ENCODE data around the gene PCK2. TPM values are rescaled to one million over a fixed set of nuclear protein-coding genes. Genes with fewer than 3 reads are reported as not detected.

The PCK2 gene
- total and polyA plus RNA-seq, 2 of the 13 experiments (the other 11 are each of a cell fraction or from before 2014, with no cell fraction given), result 129 to 272 TPM

DNA sequence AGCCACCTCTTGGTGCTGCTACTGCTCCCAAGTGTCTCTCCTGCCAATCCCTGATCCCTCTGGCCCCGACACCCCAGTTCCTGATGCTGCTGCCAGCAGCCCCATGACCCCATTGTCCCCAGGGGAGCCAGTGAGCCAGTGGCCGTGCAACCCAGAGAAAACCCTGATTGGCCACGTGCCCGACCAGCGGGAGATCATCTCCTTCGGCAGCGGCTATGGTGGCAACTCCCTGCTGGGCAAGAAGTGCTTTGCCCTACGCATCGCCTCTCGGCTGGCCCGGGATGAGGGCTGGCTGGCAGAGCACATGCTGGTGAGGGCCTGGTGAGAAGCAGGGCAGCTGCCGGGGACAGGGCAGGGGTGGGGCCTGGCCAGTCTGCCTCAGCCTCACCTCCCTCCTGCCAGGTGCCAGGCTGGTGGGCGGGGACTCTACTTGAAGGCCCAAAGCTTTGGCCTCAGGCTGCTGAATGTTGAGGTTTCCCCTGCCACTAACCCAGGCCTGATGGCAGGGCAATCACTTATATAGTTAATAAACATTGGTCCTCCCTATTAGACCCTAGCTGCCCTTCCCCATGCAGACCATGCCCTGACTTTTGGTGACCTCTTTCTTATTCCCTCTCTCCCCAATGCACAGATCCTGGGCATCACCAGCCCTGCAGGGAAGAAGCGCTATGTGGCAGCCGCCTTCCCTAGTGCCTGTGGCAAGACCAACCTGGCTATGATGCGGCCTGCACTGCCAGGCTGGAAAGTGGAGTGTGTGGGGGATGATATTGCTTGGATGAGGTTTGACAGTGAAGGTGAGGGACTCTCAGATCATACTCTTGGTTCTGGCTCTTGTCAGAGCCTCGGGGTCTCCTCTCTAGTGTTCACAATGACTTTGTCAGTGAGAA is 5.1 kb downstream of the PCK2 start (continued):
- TF ChIP-seq, protein P1, sequence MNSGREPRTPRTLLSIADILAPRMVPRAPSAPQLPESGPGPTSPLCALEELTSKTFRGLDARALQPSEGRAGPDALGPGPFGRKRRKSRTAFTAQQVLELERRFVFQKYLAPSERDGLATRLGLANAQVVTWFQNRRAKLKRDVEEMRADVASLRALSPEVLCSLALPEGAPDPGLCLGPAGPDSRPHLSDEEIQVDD (CRISPR knock-in tag; IDR thresholded peaks at IDR 0.05; ENCODE audit: borderline replicate concordance), result 0 out of 2 replicates have a peak, but pooled peaks have one; percentile 39
- TF ChIP-seq CAMTA2 (CRISPR knock-in tag; IDR thresholded peaks at IDR 0.05; ENCODE audit: borderline replicate concordance) (0 out of 2 replicates have a peak, but pooled peaks have one; percentile 71), ZNF782 (CRISPR knock-in tag; IDR thresholded peaks at IDR 0.05; ENCODE audit: borderline replicate concordance) (peak; percentile 64; the same call in 1 of the 2 replicates), ATM (IDR thresholded peaks at IDR 0.05; ENCODE audit: borderline replicate concordance) (no peak), ZNF562 (CRISPR knock-in tag; IDR thresholded peaks at IDR 0.05; ENCODE audit: borderline replicate concordance) (no peak), ZSCAN29 (CRISPR knock-in tag; conservative IDR thresholded peaks at IDR 0.05) (no peak), MEIS2 (CRISPR knock-in tag; IDR thresholded peaks at IDR 0.05) (peak; percentile 27; the same call in 1 of the 2 replicates), SALL2 (CRISPR knock-in tag; IDR thresholded peaks at IDR 0.05) (peak; percentile 58; the same call in 1 of the 2 replicates), ZNF703 (CRISPR knock-in tag; IDR thresholded peaks at IDR 0.05; ENCODE audit: borderline replicate concordance) (no peak), ZNF558 (CRISPR knock-in tag; IDR thresholded peaks at IDR 0.05; ENCODE audit: borderline replicate concordance) (no peak), ZSCAN5A (CRISPR knock-in tag; IDR thresholded peaks at IDR 0.05; ENCODE audit: borderline replicate concordance) (no peak)
- TF ChIP-seq, protein P2, sequence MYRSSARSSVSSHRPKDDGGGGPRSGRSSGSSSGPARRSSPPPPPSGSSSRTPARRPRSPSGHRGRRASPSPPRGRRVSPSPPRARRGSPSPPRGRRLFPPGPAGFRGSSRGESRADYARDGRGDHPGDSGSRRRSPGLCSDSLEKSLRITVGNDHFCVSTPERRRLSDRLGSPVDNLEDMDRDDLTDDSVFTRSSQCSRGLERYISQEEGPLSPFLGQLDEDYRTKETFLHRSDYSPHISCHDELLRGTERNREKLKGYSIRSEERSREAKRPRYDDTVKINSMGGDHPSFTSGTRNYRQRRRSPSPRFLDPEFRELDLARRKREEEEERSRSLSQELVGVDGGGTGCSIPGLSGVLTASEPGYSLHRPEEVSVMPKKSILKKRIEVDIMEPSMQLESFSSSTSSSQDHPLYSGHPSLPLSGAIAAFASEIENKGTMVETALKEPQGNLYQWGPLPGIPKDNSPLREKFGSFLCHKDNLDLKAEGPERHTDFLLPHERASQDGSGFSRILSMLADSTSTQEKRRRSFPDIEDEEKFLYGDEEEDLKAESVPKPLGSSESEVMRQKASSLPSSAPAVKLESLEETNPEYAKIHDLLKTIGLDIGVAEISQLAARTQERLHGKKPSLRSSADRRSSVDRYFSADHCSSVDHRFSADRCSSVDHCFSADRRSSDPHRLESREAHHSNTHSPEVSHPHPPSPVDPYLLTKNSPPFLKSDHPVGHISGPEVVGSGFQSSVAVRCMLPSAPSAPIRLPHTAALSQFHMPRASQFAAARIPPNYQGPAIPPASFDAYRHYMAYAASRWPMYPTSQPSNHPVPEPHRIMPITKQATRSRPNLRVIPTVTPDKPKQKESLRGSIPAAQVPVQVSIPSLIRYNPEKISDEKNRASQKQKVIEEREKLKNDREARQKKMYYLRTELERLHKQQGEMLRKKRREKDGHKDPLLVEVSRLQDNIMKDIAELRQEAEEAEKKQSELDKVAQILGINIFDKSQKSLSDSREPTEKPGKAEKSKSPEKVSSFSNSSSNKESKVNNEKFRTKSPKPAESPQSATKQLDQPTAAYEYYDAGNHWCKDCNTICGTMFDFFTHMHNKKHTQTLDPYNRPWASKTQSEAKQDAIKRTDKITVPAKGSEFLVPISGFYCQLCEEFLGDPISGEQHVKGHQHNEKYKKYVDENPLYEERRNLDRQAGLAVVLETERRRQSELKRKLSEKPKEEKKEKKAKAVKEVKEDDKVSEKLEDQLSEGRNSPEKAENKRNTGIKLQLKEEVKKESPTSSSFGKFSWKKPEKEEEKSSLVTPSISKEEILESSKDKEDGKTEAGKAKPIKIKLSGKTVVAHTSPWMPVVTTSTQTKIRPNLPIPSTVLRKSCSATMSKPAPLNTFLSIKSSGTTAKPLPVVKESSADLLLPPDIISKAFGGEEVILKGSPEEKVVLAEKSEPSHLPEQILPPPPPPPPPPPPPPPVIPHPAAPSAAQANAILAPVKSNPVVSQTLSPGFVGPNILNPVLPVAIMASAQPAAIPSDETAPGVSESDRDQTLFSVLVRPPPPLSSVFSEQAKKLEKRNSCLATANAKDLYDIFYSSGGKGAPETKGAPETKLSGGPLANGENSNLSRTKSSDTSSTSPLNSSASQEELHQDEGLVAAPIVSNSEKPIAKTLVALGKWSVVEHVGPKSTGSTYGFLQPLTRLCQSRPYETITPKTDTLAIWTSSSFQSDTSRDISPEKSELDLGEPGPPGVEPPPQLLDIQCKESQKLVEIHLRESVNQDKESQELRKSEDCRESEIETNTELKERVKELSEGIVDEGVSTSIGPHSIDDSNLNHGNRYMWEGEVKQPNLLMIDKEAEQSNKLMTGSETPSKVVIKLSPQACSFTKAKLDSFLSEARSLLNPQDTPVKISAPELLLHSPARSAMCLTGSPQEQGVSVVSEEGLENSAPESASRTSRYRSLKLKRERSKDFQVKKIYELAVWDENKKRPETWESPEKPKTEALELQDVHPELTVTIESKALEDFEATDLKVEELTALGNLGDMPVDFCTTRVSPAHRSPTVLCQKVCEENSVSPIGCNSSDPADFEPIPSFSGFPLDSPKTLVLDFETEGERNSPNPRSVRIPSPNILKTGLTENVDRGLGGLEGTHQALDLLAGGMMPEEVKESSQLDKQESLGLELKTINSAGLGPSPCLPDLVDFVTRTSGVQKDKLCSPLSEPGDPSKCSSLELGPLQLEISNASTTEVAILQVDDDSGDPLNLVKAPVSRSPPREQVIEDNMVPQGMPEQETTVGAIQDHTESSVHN (CRISPR knock-in tag; IDR thresholded peaks at IDR 0.05), result no peak
- TF ChIP-seq, protein P3, sequence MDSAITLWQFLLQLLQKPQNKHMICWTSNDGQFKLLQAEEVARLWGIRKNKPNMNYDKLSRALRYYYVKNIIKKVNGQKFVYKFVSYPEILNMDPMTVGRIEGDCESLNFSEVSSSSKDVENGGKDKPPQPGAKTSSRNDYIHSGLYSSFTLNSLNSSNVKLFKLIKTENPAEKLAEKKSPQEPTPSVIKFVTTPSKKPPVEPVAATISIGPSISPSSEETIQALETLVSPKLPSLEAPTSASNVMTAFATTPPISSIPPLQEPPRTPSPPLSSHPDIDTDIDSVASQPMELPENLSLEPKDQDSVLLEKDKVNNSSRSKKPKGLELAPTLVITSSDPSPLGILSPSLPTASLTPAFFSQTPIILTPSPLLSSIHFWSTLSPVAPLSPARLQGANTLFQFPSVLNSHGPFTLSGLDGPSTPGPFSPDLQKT (CRISPR knock-in tag; IDR thresholded peaks at IDR 0.05; ENCODE audit: borderline replicate concordance), result no peak
